IPS-20b (cell line): Measurements from ENCODE around the gene CD33.
"Not testable (repeated sequence)": the region's sequence is repeated elsewhere in the genome, so short reads cannot be mapped to it uniquely, and the experiment has no call there.

ENCODE experiments used
- H3K27ac ChIP-seq: one replicate; pipeline ENCODE4 v1.5.1; 2013; ENCODE audit warnings: low read length
- H3K27me3 ChIP-seq: 2 replicates; pipeline ENCODE4 v1.6.1; 2013; ENCODE audit warnings: mild to moderate bottlenecking, low read length, inconsistent platforms; ENCODE audit not compliant: insufficient read depth
- H3K36me3 ChIP-seq: 2 replicates; pipeline ENCODE4 v1.6.1; 2013; ENCODE audit warnings: low read depth, mild to moderate bottlenecking, inconsistent platforms, low read length, moderate library complexity; ENCODE audit not compliant: insufficient read depth
- H3K4me1 ChIP-seq: 2 replicates; pipeline ENCODE4 v1.6.1; 2013; ENCODE audit warnings: mild to moderate bottlenecking, control low read depth, inconsistent platforms, low read length, moderate library complexity; ENCODE audit not compliant: insufficient read depth
- H3K4me3 ChIP-seq: 2 replicates; pipeline ENCODE4 v1.5.1; 2013; ENCODE audit warnings: mild to moderate bottlenecking, low read length, inconsistent platforms
- H3K9ac ChIP-seq: 2 replicates; pipeline ENCODE4 v1.6.1; 2013; ENCODE audit warnings: low read depth, mild to moderate bottlenecking, inconsistent platforms, low read length, moderate library complexity
- H3K9me3 ChIP-seq: 2 replicates; pipeline ENCODE4 v1.6.1; 2013; ENCODE audit warnings: mild to moderate bottlenecking, low read depth, low read length, inconsistent platforms; ENCODE audit not compliant: insufficient read depth

CD33 gene

DNA sequence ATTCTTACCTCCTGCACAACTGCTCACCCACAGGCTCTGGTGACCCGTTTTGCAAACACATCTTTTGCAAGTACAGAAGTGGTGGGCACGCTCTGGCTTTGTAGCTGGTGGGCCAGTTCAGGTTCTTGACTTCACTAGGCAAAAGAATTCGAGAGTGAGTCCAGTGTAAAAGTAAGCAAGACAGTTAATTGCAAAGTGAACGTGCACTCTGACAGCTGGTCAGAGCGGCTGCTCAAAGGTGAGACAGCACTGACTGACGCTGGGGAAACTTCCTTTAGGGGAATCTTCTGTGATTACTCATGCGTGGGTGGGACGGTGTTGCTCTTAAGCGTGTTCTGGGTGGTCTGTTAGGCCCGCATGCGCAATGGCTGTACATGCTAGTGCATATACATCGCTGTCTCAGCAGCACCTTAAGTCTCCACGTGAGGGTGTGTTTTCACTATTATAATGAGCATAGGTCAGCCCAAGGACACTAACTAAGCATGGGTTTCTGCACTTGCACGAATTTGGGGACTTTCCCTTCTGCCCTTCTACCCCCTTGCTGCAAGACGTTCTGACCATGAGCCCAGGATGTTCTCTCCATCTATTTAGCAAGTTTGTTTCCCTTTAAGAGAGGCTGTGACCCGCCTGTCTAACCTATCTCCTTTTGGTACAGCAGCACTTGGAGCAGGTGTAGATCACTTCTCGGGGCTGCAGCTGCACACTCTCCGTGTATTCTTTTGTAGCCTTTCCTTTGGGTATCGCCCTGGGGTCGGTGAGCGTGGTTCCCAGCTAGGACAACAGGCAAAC lies 30.2 kb upstream of the CD33 start:
- no peaks in the 10 kb centered on the region for H3K9me3 ChIP-seq
- no peak overlapping the region for H3K9ac ChIP-seq
- H3K4me3 ChIP-seq, result no peak overlapping the region
- no peak overlapping the region for H3K27ac ChIP-seq
- H3K4me1 ChIP-seq, result no peaks in the 10 kb centered on the region
- H3K27me3 ChIP-seq, result no peaks in the 10 kb centered on the region; the same call in 1 of the 2 replicates
- no peaks in the 10 kb centered on the region for H3K36me3 ChIP-seq

DNA sequence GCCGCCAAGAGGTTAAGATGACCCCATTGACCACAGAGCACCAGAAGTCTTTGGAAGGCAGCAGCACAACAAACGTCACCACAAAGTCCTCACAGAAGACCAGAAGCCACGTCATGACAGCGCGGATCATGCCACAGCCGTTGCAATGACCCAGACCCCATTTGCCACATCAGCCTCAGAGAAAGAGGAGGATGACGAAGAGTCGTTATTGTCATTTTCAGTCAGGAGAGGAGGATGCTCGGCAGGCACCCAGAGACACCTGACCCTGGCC lies 29.6 kb upstream of the CD33 start:
- H3K36me3 ChIP-seq, result no peaks in the 10 kb centered on the region
- no peaks in the 10 kb centered on the region for H3K9me3 ChIP-seq
- no peak overlapping the region for H3K9ac ChIP-seq
- no peak overlapping the region for H3K4me3 ChIP-seq
- no peaks in the 10 kb centered on the region; the same call in 1 of the 2 replicates for H3K27me3 ChIP-seq
- H3K27ac ChIP-seq, result no peak overlapping the region
- no peaks in the 10 kb centered on the region for H3K4me1 ChIP-seq

DNA sequence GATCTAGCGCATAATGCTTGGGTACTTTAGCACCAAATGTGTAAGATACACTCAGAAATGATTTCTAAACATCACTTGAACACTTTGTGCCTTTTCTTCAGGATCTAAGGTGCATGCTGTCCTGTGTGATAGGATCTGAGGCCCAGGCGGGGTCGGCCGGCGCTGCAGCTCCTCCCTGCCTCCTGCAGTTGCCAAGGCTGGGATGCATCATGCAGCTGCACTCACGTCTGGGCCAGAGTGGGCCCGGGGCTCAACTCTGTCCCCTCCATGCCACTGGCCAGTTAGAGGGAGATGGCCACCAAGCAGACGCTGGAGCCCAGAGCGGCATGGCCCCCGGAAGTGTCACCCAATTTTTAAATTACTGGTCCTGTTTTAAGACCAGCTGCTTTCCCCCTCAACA lies 29.3 kb upstream of the CD33 start:
- H3K27me3 ChIP-seq, result no peaks in the 10 kb centered on the region; the same call in 1 of the 2 replicates
- H3K27ac ChIP-seq, result no peak overlapping the region
- H3K4me3 ChIP-seq, result no peak overlapping the region
- no peaks in the 10 kb centered on the region for H3K9me3 ChIP-seq
- no peak overlapping the region for H3K9ac ChIP-seq
- no peaks in the 10 kb centered on the region for H3K4me1 ChIP-seq
- H3K36me3 ChIP-seq, result no peaks in the 10 kb centered on the region

DNA sequence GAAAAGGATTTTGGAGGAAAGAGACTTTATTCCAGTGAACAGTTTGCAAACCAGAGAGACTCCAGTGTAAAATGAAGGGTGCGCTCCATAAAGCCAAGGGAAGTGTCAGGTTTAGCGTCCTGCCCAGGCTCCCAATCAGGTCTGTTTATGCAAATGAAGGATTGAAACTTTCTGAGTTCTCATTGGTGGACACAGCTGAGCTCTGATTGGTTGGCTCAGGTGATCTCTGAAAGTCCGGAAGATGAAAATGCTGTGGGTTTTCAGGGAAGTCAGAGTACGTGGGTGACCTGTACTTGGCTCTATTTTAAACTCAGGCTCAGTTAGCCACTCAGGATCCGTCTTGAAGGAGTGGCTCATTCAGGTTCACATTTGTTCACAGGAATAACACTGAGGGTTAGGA lies 28.7 kb upstream of the CD33 start:
- no peak overlapping the region for H3K4me3 ChIP-seq
- H3K27me3 ChIP-seq, result no peaks in the 10 kb centered on the region; the same call in 1 of the 2 replicates
- H3K4me1 ChIP-seq, result no peaks in the 10 kb centered on the region
- H3K27ac ChIP-seq, result no peak overlapping the region
- no peaks in the 10 kb centered on the region for H3K36me3 ChIP-seq
- no peak overlapping the region for H3K9ac ChIP-seq
- H3K9me3 ChIP-seq, result no peaks in the 10 kb centered on the region

DNA sequence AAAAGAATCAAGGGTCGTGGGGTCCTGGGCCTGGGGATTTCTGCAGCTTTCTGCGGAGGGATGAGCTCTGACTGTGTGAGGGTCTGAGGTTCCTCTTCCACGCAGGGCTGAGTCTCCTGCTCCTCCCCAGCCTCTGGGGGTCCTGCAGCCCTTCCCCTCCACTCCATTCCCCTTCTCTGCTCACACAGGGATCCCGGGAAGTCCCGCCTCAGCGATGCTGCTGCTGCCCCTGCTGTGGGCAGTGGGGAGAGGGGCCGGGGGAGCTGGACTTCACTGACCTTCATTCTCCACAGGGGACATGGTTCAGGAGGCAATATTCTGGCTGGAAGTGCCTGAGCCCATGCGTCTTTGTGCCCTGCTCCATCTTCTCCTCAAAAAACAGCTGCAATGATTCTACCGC lies 26.2 kb upstream of the CD33 start:
- Histone ChIP-seq H3K27ac (no peak overlapping the region), H3K9me3 (no peaks in the 10 kb centered on the region), H3K27me3 (no peaks in the 10 kb centered on the region; the same call in 1 of the 2 replicates), H3K36me3 (no peaks in the 10 kb centered on the region), H3K4me3 (no peak overlapping the region), H3K9ac (no peak overlapping the region), H3K4me1 (no peaks in the 10 kb centered on the region)

DNA sequence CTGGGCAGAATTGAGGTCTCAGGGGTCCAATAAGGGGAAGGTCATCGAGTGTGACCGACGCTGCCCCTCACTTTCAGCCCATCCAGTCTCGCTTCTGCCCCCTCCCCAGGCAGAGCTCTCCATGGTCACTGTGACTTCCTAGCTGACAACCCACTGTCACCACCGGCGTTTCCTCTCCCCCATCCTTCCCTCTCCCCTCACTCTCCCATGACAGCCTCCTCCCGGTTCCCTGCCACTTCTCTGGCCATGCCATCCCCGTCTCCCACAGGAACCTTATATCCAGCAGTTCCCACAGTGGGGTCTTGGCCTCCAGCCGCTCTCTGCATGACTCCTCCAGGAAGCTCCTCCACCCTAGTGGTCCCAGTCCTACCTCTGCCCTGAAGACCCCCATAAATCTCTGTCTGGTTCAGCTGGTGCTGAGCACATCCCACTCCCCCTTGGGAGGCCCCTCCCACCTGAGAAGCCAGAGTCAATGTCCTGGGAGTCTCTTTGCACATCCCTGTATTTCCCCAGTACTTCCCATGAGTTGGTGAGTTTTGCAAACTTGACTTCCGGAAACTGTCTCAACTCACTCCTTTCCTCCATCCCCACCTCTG lies 24.7 kb upstream of the CD33 start:
- no peaks in the 10 kb centered on the region for H3K36me3 ChIP-seq
- H3K9ac ChIP-seq, result no peak overlapping the region
- no peak overlapping the region for H3K4me3 ChIP-seq
- no peaks in the 10 kb centered on the region for H3K9me3 ChIP-seq
- no peak overlapping the region for H3K27ac ChIP-seq
- H3K27me3 ChIP-seq, result no peaks in the 10 kb centered on the region; the same call in 1 of the 2 replicates
- no peaks in the 10 kb centered on the region for H3K4me1 ChIP-seq

DNA sequence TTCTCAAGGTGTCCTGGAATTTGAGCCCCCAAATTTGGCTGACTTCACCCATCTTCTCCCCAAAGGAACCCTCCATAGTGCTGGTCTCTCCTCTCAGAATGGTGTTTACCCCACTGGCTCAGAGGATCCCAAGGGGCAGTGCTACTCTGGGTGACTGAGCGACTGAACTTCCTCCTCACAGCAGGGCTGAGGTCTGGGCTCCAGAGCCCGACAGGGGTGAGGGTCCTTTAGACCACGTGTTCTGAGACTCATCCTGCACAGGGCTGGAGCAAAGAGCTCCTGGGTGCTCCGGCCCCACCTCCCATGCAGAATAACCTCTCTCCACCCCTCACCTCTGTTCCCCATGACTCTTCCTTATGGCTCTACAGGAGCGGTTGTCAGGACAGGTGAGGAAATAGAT lies 23.2 kb upstream of the CD33 start:
- no peaks in the 10 kb centered on the region for H3K36me3 ChIP-seq
- no peak overlapping the region for H3K9ac ChIP-seq
- H3K27ac ChIP-seq, result no peak overlapping the region
- no peaks in the 10 kb centered on the region; the same call in 1 of the 2 replicates for H3K27me3 ChIP-seq
- no peaks in the 10 kb centered on the region for H3K9me3 ChIP-seq
- no peak overlapping the region for H3K4me3 ChIP-seq
- H3K4me1 ChIP-seq, result no peaks in the 10 kb centered on the region

DNA sequence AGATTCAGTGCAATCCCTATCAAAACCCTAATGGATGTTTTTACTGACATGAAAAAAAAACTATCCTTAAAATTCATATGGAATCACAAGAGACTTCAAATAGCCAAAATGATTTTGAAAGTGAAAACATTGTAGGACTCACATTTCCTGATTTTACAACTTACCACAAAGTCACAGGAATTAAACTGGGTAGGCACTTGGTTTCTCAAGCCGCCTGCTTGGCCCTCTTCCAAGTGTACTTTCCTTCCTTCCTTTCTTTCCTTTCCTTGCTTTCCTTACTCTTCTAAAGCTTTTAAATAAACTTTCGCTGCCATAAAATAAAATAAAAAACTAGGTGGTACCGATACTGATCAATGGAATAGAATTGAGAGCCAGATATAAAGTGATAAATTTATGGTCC lies 21.0 kb upstream of the CD33 start:
- Histone ChIP-seq H3K4me3 (no peak overlapping the region), H3K36me3 (no peaks in the 10 kb centered on the region), H3K27ac (no peak overlapping the region), H3K4me1 (no peaks in the 10 kb centered on the region), H3K9me3 (no peaks in the 10 kb centered on the region), H3K27me3 (no peaks in the 10 kb centered on the region; the same call in 1 of the 2 replicates), H3K9ac (no peak overlapping the region)

DNA sequence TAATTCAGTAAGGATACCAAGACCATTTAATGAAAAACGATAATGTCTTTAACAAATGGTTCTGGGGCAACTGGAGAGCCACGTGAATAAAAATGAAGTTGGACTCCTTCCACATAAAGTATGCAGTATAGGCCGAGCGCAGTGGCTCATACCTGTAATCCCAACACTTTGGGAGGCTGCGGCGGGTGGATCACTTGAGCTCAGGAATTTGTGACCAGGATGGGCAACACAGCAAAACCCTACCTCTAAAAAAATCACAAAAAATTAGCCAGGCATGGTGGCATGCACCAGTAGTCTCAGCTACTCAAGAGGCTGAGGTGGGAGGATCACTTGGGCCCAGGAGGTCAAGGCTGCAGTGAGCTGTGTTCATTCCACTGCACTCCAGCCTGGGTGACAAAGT lies 20.6 kb upstream of the CD33 start:
- H3K36me3 ChIP-seq, result no peaks in the 10 kb centered on the region
- H3K27me3 ChIP-seq, result no peaks in the 10 kb centered on the region

DNA sequence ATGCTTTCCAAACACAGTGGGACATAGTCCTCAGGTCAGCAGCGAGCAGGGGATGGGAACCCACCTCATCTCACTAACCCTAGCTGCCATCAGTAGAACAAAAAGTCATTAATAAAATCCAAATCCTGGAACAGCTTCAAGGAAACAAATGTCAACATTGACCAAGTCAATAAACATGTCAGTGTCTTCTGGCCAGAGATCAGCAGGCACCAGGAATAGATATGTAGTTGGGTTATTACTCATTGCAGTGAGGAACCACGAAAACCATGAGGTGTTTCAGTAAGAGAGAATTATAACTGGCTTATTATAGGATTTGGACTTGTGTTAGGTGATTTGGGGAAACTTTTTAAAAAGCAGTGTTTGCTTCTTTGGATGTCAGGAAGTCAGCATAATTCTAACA lies 17.1 kb upstream of the CD33 start:
- Histone ChIP-seq H3K4me3 (no peak overlapping the region), H3K36me3 (no peaks in the 10 kb centered on the region), H3K27ac (no peak overlapping the region), H3K27me3 (no peaks in the 10 kb centered on the region), H3K9ac (no peak overlapping the region), H3K4me1 (no peaks in the 10 kb centered on the region), H3K9me3 (no peaks in the 10 kb centered on the region)

More for the DNA sequence above, 20.6 kb upstream of the CD33 start:
- Histone ChIP-seq H3K27ac (no peak overlapping the region), H3K9ac (no peak overlapping the region), H3K4me1 (no peaks in the 10 kb centered on the region), H3K9me3 (no peaks in the 10 kb centered on the region), H3K4me3 (no peak overlapping the region)

DNA sequence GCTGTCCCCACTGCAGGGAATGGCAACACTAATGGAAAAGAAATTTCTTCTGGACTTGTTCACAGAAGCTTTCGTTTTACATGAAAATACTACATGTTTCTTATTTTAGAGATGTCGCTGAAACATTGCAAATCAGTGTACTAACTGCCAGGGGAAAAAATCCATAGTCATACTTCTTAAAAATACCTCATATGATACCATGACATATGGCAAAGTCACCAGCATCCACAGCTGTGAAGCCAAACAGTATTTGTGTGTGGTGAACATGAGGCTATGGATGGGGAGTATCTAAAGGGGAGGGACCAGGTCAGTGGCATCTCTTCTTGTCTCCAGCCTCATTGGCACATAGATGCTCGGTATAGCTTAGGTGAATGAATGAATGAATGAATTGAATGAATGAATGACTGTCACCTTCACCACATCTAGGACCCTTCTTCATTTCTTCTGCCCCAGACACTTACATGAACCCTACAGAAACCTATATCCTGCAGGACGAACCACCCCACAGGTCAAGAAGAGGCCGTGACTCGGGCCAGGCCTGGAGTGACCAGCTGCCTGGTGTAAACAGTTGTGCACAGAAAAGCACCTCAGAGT lies 14.6 kb upstream of the CD33 start:
- Histone ChIP-seq H3K4me1 (no peaks in the 10 kb centered on the region), H3K27me3 (no peaks in the 10 kb centered on the region), H3K36me3 (no peaks in the 10 kb centered on the region), H3K9ac (no peak overlapping the region), H3K27ac (no peak overlapping the region), H3K9me3 (peaks cover 11% of the 10 kb centered on the region), H3K4me3 (no peak overlapping the region)

DNA sequence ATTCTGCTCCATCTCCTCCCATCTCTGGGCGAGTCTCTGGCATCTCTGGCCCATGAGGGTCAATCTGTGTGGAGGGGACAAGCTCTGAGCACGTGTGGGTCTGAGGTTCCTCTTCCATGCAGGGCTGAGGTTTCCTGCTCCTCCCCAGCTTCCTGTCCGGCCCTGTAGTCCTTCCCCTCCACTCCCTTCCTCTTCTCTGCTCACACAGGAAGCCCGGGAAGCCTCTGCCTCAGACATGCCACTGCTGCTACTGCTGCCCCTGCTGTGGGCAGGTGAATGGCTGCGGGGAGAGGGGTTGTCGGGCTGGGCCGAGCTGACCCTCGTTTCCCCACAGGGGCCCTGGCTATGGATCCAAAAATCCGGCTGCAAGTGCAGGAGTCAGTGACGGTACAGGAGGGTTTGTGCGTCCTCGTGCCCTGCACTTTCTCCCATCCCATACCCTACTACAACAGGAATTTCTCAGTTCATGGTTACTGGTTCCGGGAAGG lies 14.0 kb upstream of the CD33 start:
- H3K4me3 ChIP-seq, H3K36me3 ChIP-seq, H3K4me1 ChIP-seq, H3K27ac ChIP-seq, H3K9ac ChIP-seq, H3K27me3 ChIP-seq: not testable (repeated sequence)
- H3K9me3 ChIP-seq, result peaks cover 11% of the 10 kb centered on the region
